Tibial nerve (tissue), 4 donors: ENCODE data around the gene ARID3A.

Experiments used
- CTCF ChIP-seq, 5 experiments: fragments of 200-600 bp in 3 of 5; fragments of 450-650 bp in 2 of 5; sonication (generic) in 3 of 5; IDR thresholded peaks; one replicate each; pipeline ENCODE4 v1.5.1; 2016 to 2019; ENCODE audit warnings: antibody characterized with exemption in 5 of 5, mild to moderate bottlenecking in 3 of 5, moderate library complexity in 2 of 5
- EP300 ChIP-seq, 2 donors: sonication (generic); formaldehyde crosslinking; IDR thresholded peaks; one replicate each; pipeline ENCODE4 v1.6.1; 2017; ENCODE audit warnings: antibody characterized with exemption in 2 of 2, mild to moderate bottlenecking in 1 of 2
- POLR2A ChIP-seq, 2 donors: fragments of 450-650 bp; IDR thresholded peaks; one replicate each; pipeline ENCODE4 v1.6.1; 2017; ENCODE audit warnings: antibody characterized with exemption in 2 of 2, mild to moderate bottlenecking in 2 of 2, moderate library complexity in 2 of 2

GRCh38 chr19:979318-979741, 53.5 kb downstream of the ARID3A start:
- TF ChIP-seq EP300 (IDR thresholded peaks at IDR 0.05) (no peak), POLR2A (IDR thresholded peaks at IDR 0.05) (no peak), CTCF (IDR thresholded peaks at IDR 0.05) (no peak)
